ENCODE results near the gene RAI1. TPM values are rescaled to one million over a fixed set of nuclear protein-coding genes. Genes with fewer than 3 reads are reported as not detected.

Gene RAI1
- total and polyA plus RNA-seq, 2 of the 8 experiments (the other 6 are each of a cell fraction or from before 2014, with no cell fraction given) = 0.39 to 1.2 TPM

- TF ChIP-seq CREB1 (IDR thresholded peaks at IDR 0.05) = no peak
These were observed 171.7 kb downstream of the RAI1 start (continued) for GRCh38 chr17:17852930-17853329.

All from H1 (cell line).